Kidney glomerular epithelial cell (primary cell): ENCODE results near the gene RPL11.
A peak's percentile ranks its signal among the peaks of the same experiment; 100 is the strongest.
"Not testable (repeated sequence)": the region's sequence is repeated elsewhere in the genome, so short reads cannot be mapped to it uniquely, and the experiment has no call there.

Source experiments
- DNase-seq: peaks from one replicate; lab custom pipeline; 2025; lab: John Stamatoyannopoulos, UW

The RPL11 gene

DNA sequence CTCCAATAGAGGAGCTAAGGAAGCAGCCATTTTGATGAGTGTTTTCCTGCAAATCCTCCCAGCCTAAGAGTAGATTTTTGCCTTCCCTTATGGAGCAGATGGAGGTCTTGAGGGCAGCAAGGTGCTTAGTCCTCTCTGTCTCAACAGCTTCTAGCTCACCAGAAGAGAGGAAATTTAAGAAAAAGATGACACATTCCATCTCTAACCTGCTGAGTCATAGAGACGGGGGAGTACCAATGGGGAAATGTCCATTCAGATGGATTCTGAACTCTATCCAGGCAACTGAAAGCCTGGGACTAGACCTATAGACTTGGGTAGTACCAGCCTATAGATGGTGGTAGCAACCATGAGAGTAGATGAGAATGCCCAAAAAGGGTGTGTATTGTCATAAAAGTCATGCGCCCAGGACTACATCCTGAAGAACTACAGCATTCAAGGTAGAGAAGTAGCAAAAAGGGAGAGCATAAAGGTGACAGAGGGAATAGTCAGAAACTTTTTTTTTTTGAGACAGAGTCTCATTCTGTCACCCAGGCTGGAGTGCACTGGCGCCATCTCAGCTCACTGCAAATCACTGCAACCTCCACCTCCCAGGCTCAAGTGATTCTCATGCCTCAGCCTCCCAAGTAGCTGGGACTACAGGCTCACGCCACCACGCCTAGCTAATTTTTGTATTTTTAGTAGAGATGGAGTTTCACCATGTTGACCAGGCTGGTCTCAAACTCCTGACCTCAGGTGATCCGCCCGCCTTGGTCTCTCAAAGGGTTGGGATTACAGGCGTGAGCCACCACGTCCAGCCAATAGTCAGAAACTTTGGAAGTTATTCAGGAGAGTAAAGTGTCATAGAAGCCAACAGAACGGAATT lies 41.0 kb downstream of the RPL11 start:
- DNase-seq = peak; percentile 11

DNA sequence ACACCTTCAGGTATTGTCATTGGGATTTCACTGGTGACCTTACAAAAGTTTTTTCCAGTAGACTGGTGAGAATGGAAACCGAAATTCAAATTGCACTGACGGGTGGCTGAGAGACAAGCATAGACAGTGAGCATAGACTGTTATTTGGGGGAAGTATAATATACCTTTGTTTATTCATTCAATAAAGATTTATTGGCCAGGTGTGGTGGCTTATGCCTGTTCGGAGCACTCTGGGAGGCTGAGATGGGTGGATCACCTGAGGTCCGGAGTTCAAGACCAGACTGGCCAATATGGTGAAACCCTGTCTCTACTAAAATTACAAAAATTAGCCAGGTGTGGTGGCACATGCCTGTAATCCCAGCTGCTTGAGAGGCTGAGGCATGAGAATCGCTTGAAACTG lies 41.7 kb downstream of the RPL11 start:
- not testable (repeated sequence) for DNase-seq

DNA sequence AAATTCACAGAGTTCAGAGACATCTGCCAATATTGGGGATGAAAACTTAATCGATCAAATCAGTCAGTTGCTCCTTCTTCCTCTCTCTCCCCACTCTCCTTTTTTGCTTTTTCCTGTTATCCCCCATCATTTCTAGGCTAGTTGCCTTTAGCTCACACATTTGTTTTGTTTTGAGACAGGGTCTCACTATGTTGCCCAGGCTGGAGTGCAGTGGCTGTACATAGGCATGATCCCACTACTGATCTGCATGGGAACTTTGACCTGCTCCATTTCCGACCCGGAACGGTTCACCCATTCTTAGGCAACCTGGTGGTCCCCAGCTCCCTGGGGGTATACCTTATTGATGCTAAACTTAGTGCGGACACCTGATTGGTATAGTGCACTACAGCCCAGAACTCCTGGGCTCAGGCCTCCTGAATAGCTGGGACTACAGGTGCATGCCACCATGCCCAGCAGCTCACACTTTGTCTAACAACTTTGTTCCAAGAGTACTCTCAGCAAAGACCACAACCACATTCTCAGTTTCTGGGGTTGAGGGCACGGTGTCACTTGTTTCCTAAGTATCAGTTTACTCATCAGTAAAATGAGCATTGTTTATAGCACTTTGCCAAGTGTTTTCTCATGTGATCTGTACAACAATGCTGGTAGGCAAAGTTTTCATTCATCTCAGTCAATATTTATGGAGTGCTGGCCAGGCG lies 45.0 kb downstream of the RPL11 start:
- DNase-seq = no peak

GRCh38 chr1:23741609-23742008 lies 50.0 kb downstream of the RPL11 start:
- DNase-seq = no peak

DNA sequence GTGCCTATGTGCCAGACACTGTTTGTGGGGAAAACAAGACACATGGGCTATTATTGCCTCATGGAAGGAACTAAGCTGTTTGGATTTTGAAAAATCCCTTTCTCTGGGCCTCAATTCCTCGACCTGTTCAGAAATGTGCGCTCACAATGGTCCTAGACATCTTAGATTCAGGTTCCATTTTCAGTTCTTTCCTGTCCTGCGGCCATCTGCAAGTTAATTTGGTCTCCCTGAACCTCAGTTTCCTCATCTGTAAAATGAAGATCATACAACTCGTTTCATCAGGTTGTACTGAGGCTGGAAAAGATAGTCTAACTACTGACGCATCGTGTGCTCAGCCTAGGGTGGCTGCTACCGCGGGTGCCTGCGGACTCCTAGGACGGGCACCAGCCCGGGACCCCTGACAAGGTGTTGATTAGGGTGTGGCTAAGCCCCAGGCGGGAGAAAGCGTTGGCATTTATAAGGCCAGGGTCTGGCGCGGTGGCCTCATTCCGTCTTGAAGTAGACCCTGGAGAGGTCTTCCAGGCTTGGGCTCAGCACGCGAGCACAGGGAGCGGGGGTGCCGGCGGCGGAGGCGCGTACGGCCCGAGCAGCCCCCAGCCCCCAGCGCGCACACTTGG lies 51.2 kb downstream of the RPL11 start:
- no peak for DNase-seq

- peak; percentile 31 for DNase-seq
Observed at GRCh38 chr1:23743287-23744152, 51.9 kb downstream of the RPL11 start, which contains the start of gene ELOA. Gene ELOA, plus strand, starts transcription at chr1:23743471. Its CDS starts 33 bp downstream, at chr1:23743504.

DNA sequence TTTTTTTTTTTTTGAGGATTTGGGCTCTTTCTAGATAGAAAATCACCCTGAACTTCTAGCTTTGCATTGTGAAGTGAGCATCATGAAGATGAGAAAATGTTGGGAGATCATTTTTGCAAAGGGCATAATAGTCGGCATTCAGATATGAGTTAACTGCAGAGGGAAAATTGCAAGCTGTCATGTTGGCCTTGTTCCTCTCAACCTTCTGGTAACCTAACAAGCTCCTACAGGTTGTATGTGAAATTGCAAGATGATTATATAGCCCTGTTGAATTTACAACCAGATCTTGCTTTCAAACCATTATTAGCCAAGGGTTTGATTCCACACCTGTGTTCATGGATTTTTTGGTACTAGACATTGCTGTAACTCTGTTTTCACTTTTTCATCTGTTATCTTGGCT lies 53.9 kb downstream of the RPL11 start:
- no peak for DNase-seq
